Natural killer cell (primary cell): ENCODE results near the gene ZC3H18. TPM values are rescaled to one million over a fixed set of nuclear protein-coding genes. Genes with fewer than 3 reads are reported as not detected.

Experiments
- ATAC-seq, 3 donors: fragments of 150-1000 bp in 2 of 3; fragments of 200-7000 bp in 1 of 3; cut with Tn5 transposase; 1 replicate in 1 of 3; 2 replicates in 2 of 3; pipeline ENCODE4 v1.10.0; 2021; ENCODE audit warnings: mild to moderate bottlenecking in 2 of 3, moderate library complexity in 2 of 3
- DNase-seq, 2 donors: peaks; one replicate each; pipeline versions ENCODE4 v3.0.0 to v3.0.0-alpha.2; 2013 to 2021; ENCODE audit warnings: mixed read lengths in 1 of 2
- H3K27ac ChIP-seq: one replicate; pipeline ENCODE4 v1.5.1; 2013; ENCODE audit warnings: mild to moderate bottlenecking, low read length
- H3K27me3 ChIP-seq: one replicate; pipeline ENCODE4 v1.6.1; 2013; ENCODE audit warnings: low read length; ENCODE audit not compliant: control insufficient read depth, insufficient read depth
- H3K36me3 ChIP-seq: one replicate; pipeline ENCODE4 v1.6.1; 2013; ENCODE audit warnings: low read length; ENCODE audit not compliant: control insufficient read depth, insufficient read depth
- H3K4me1 ChIP-seq: one replicate; pipeline ENCODE4 v1.6.1; 2013; ENCODE audit warnings: low read length; ENCODE audit not compliant: control insufficient read depth, insufficient read depth
- H3K4me3 ChIP-seq: one replicate; pipeline ENCODE4 v1.5.1; 2013; ENCODE audit warnings: low read length
- H3K9me3 ChIP-seq: one replicate; pipeline ENCODE4 v1.6.1; 2013; ENCODE audit warnings: low read length; ENCODE audit not compliant: control insufficient read depth, insufficient read depth
- H3K27ac Mint-ChIP-seq, 2 donors: one replicate each; pipeline ENCODE4 v1.8.0; 2022; ENCODE audit warnings: mild to moderate bottlenecking in 2 of 2, mixed read lengths in 2 of 2, moderate library complexity in 1 of 2
- H3K27me3 Mint-ChIP-seq, 2 donors: one replicate each; pipeline ENCODE4 v1.8.0; 2022; ENCODE audit warnings: low read depth in 2 of 2, mixed read lengths in 2 of 2
- H3K36me3 Mint-ChIP-seq: one replicate; pipeline ENCODE4 v1.8.0; 2022; ENCODE audit warnings: mixed read lengths
- H3K4me1 Mint-ChIP-seq, 2 donors: one replicate each; pipeline ENCODE4 v1.8.0; 2022; ENCODE audit warnings: mixed read lengths in 2 of 2
- H3K4me3 Mint-ChIP-seq: one replicate; pipeline ENCODE4 v1.8.0; 2022; ENCODE audit warnings: mild to moderate bottlenecking, moderate library complexity, mixed read lengths
- H3K9me3 Mint-ChIP-seq, 2 donors: one replicate each; pipeline ENCODE4 v1.8.0; 2022; ENCODE audit warnings: mixed read lengths in 2 of 2
- WGBS: methylation state at CpG from one replicate; pipeline ENCODE4 v1.1.7; 2013; ENCODE audit warnings: missing lambda C conversion rate; ENCODE audit not compliant: insufficient coverage; 5-methylcytosine and 5-hydroxymethylcytosine counted together
- intact Hi-C: fragments of 100-400 bp; cut with micrococcal nuclease; formaldehyde crosslinking; loops from one replicate; pipeline ENCODE4 v1.14.2; 2022
- total RNA-seq, 4 donors: library from RNA; stranded (reverse); fragments of 120-200 nt in 1 of 4; gene quantifications; one replicate each; pipeline versions ENCODE4 v1.2.3 to v1.2.4, GENCODE V29; 2013 to 2022
- TF ChIP-seq, protein P1 (sequence below): fragments of 200-600 bp; IDR thresholded peaks from one replicate; pipeline ENCODE4 v1.8.0; 2022; ENCODE audit warnings: antibody characterized with exemption

Gene ZC3H18
- total RNA-seq, 3 donors from 2014 or later (not counting 1 experiment from before 2014, with no cell fraction given): 125 to 130 (median 126) TPM

DNA sequence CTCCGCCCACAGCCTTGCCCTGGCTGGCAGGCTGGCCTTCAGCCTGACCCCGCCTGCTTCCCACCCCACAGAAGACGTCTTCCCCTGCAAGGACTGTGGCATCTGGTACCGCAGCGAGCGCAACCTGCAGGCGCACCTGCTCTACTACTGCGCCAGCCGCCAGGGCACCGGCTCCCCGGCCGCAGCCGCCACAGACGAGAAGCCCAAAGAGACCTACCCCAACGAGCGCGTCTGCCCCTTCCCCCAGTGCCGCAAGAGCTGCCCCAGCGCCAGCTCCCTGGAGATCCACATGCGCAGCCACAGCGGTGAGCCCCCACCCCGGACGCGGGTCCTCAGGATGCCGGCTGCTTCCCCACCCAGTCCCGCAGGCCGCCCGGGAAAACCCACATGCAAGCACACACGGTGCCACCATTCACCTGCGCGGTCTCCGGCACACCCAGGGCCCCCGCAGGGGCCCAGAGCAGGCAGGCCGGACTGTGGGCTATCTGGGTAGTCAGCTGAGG, 38.2 kb upstream of the ZC3H18 start:
- peaks cover 0 to 36% of the 10 kb centered on the region in 2 donors for H3K4me1 Mint-ChIP-seq
- no peaks in the 10 kb centered on the region for H3K27me3 ChIP-seq
- ATAC-seq (no peak), DNase-seq (no peak)
- 94% methylated on average over 34 of the region's 34 CpGs for WGBS
- no peaks in the 10 kb centered on the region for H3K36me3 Mint-ChIP-seq
- H3K4me3 ChIP-seq: no peak overlapping the region
- no peaks in the 10 kb centered on the region for H3K27me3 Mint-ChIP-seq
- intact Hi-C loops: no loop called here
- H3K9me3 Mint-ChIP-seq: no peaks in the 10 kb centered on the region
- no peak overlapping the region for H3K27ac ChIP-seq
- peaks cover 52% of the 10 kb centered on the region for H3K4me1 ChIP-seq
- no peak overlapping the region for H3K4me3 Mint-ChIP-seq
- H3K27ac Mint-ChIP-seq: peak overlapping the region in 1 of 2 donors; percentile 31
- no peaks in the 10 kb centered on the region for H3K9me3 ChIP-seq
- peaks cover 47% of the 10 kb centered on the region for H3K36me3 ChIP-seq
- TF ChIP-seq, protein P1, sequence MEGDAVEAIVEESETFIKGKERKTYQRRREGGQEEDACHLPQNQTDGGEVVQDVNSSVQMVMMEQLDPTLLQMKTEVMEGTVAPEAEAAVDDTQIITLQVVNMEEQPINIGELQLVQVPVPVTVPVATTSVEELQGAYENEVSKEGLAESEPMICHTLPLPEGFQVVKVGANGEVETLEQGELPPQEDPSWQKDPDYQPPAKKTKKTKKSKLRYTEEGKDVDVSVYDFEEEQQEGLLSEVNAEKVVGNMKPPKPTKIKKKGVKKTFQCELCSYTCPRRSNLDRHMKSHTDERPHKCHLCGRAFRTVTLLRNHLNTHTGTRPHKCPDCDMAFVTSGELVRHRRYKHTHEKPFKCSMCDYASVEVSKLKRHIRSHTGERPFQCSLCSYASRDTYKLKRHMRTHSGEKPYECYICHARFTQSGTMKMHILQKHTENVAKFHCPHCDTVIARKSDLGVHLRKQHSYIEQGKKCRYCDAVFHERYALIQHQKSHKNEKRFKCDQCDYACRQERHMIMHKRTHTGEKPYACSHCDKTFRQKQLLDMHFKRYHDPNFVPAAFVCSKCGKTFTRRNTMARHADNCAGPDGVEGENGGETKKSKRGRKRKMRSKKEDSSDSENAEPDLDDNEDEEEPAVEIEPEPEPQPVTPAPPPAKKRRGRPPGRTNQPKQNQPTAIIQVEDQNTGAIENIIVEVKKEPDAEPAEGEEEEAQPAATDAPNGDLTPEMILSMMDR: no peak

DNA sequence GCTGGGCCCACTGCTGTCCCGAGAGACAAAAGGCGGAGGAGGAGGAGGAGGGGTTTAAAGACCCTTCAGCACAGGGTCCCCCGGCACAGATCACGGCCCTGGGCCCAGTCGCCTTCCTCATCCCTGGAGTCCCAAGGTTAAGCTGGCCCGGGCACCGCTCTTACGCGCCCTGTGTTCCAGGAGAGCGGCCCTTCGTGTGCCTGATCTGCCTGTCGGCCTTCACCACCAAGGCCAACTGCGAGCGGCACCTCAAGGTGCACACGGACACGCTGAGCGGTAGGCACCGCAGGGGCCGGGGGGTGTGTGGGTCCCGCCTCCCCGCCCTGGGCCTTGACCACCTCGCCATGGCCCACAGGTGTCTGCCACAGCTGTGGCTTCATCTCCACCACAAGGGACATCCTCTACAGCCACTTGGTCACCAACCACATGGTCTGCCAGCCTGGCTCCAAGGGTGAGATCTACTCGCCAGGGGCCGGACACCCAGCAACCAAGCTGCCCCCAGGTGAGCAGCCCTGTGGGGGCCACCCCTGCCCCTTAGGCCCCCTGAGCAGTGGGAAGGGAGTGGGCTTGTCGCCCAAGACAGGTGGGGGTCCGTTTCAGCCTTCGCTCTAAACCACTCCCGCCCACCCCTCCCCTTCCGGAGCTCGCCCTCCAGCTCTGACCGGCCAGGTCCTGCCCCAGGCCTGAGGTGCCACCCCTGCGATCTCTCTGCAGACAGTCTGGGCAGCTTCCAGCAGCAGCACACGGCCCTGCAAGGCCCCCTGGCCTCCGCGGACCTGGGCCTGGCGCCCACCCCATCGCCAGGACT, 37.6 kb upstream of the ZC3H18 start:
- ATAC-seq: no peak
- Histone ChIP-seq H3K27ac (no peak overlapping the region), H3K4me1 (peaks cover 45% of the 10 kb centered on the region), H3K27me3 (no peaks in the 10 kb centered on the region), H3K9me3 (no peaks in the 10 kb centered on the region), H3K36me3 (peaks cover 48% of the 10 kb centered on the region), H3K4me3 (no peak overlapping the region)
- H3K9me3 Mint-ChIP-seq: no peaks in the 10 kb centered on the region
- intact Hi-C loops: no loop called here
- H3K27ac Mint-ChIP-seq: no peak overlapping the region
- no peak for DNase-seq
- WGBS: 78% methylated on average over 37 of the region's 37 CpGs
- TF ChIP-seq, protein P1: no peak
- H3K4me3 Mint-ChIP-seq: no peak overlapping the region
- H3K36me3 Mint-ChIP-seq: no peaks in the 10 kb centered on the region
- no peaks in the 10 kb centered on the region for H3K27me3 Mint-ChIP-seq
- peaks cover 0 to 41% of the 10 kb centered on the region in 2 donors for H3K4me1 Mint-ChIP-seq

DNA sequence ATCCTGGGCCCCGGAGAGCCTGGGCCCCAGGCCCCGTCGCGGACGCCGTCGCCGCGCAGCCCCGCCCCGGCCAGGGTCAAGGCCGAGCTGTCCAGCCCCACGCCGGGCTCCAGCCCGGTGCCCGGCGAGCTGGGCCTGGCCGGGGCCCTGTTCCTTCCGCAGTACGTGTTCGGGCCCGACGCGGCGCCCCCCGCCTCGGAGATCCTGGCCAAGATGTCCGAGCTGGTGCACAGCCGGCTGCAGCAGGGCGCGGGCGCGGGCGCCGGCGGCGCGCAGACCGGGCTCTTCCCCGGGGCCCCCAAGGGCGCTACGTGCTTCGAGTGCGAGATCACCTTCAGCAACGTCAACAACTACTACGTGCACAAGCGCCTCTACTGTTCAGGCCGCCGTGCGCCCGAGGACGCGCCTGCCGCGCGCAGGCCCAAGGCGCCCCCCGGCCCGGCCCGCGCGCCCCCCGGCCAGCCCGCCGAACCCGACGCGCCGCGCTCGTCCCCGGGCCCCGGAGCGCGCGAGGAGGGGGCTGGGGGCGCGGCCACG, 36.8 kb upstream of the ZC3H18 start:
- TF ChIP-seq, protein P1: no peak
- Histone ChIP-seq H3K4me1 (peaks cover 46% of the 10 kb centered on the region), H3K4me3 (no peak overlapping the region), H3K9me3 (no peaks in the 10 kb centered on the region), H3K27ac (no peak overlapping the region), H3K27me3 (no peaks in the 10 kb centered on the region), H3K36me3 (peaks cover 40% of the 10 kb centered on the region)
- ATAC-seq (no peak), DNase-seq (no peak)
- H3K27ac Mint-ChIP-seq: no peak overlapping the region
- WGBS: 91% methylated on average over 79 of the region's 79 CpGs
- H3K27me3 Mint-ChIP-seq: no peaks in the 10 kb centered on the region
- no peaks in the 10 kb centered on the region for H3K9me3 Mint-ChIP-seq
- intact Hi-C loops: no loop called here
- no peak overlapping the region for H3K4me3 Mint-ChIP-seq
- no peaks in the 10 kb centered on the region for H3K36me3 Mint-ChIP-seq
- peaks cover 0 to 49% of the 10 kb centered on the region in 2 donors for H3K4me1 Mint-ChIP-seq
